A673 (cell line): ENCODE data around the gene APMAP.

Experiments used
- EZH2 ChIP-seq: fragments of 200-600 bp; sonication (generic); IDR thresholded peaks from 2 replicates; pipeline ENCODE4 v1.6.1; 2017; ENCODE audit warnings: borderline replicate concordance, low read depth, mild to moderate bottlenecking, mixed read lengths, antibody characterized with exemption, low read length; ENCODE audit not compliant: poor library complexity, severe bottlenecking
- TF ChIP-seq, protein P1 (sequence below): fragments of 300-800, 200-600 bp; sonication (generic); conservative IDR thresholded peaks from 2 replicates; pipeline ENCODE4 v1.5.1; 2017; ENCODE audit warnings: low read depth, mild to moderate bottlenecking, antibody characterized with exemption, low read length, moderate library complexity, mixed read lengths

DNA sequence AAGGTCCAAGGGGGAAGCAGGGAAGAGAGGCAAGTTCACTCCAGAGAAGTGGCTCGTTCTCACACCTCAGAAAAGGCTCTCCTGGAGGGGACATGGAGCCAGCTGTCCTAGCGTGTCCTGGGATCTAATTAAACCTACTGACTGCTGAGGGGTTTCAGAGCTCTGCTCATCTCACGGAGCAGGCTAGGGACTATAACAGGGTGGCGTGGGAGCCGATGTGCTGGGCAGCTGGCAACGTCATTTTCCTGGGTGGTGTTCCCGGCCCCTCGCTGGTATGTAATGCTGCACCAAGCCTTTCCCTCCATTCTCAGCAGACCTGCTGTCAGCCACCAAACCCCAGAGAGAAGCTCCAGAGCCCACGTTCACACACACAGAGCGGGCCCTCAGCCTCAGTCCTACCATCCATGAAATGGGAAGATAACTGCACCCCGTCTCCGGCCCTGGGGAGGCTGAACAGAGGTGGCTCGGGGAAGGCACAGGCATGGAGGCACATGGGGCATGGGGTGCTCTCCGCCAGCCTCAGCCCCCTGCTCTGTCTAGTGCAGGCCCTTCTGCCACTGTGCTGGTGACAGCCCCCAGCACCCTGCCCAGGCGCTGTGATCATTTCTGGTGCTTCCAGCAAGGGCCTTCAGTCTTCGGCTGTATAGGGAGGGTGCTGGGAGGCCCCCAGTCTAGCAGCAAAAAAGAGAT, 41.6 kb downstream of the APMAP start:
- TF ChIP-seq, protein P1, sequence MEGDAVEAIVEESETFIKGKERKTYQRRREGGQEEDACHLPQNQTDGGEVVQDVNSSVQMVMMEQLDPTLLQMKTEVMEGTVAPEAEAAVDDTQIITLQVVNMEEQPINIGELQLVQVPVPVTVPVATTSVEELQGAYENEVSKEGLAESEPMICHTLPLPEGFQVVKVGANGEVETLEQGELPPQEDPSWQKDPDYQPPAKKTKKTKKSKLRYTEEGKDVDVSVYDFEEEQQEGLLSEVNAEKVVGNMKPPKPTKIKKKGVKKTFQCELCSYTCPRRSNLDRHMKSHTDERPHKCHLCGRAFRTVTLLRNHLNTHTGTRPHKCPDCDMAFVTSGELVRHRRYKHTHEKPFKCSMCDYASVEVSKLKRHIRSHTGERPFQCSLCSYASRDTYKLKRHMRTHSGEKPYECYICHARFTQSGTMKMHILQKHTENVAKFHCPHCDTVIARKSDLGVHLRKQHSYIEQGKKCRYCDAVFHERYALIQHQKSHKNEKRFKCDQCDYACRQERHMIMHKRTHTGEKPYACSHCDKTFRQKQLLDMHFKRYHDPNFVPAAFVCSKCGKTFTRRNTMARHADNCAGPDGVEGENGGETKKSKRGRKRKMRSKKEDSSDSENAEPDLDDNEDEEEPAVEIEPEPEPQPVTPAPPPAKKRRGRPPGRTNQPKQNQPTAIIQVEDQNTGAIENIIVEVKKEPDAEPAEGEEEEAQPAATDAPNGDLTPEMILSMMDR = no peak
- no peak for TF ChIP-seq EZH2
